Measurements from ENCODE around the gene GPR141.

The GPR141 gene

DNA sequence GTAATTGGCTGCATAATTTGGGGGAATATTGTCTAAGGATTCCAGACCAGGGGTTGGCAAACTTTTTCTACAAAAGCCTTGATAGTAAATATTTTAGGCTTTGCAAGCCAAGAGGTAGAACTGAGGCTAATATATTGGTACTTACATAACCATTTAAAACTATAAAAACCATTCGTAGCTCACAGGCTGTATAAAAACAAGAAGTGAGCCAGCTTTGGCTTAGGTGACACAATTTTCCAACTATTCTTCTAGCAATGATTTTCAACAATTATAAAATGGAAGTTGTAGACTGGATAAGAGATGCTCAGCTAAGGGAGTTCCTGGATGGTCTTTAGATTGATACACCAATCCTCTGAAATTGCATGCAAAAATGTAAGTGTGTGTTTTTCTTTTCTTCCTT, 1.4 kb downstream of the GPR141 start:
- DNase-seq (ENCODE audit: low read depth): no peak
- TF ChIP-seq, protein P1, sequence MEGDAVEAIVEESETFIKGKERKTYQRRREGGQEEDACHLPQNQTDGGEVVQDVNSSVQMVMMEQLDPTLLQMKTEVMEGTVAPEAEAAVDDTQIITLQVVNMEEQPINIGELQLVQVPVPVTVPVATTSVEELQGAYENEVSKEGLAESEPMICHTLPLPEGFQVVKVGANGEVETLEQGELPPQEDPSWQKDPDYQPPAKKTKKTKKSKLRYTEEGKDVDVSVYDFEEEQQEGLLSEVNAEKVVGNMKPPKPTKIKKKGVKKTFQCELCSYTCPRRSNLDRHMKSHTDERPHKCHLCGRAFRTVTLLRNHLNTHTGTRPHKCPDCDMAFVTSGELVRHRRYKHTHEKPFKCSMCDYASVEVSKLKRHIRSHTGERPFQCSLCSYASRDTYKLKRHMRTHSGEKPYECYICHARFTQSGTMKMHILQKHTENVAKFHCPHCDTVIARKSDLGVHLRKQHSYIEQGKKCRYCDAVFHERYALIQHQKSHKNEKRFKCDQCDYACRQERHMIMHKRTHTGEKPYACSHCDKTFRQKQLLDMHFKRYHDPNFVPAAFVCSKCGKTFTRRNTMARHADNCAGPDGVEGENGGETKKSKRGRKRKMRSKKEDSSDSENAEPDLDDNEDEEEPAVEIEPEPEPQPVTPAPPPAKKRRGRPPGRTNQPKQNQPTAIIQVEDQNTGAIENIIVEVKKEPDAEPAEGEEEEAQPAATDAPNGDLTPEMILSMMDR (IDR thresholded peaks at IDR 0.05; ENCODE audit: insufficient read depth, low read depth, low read length, missing control alignments): no peak
- H3K4me3 ChIP-seq (ENCODE audit: low read length): no peak overlapping the region

DNA sequence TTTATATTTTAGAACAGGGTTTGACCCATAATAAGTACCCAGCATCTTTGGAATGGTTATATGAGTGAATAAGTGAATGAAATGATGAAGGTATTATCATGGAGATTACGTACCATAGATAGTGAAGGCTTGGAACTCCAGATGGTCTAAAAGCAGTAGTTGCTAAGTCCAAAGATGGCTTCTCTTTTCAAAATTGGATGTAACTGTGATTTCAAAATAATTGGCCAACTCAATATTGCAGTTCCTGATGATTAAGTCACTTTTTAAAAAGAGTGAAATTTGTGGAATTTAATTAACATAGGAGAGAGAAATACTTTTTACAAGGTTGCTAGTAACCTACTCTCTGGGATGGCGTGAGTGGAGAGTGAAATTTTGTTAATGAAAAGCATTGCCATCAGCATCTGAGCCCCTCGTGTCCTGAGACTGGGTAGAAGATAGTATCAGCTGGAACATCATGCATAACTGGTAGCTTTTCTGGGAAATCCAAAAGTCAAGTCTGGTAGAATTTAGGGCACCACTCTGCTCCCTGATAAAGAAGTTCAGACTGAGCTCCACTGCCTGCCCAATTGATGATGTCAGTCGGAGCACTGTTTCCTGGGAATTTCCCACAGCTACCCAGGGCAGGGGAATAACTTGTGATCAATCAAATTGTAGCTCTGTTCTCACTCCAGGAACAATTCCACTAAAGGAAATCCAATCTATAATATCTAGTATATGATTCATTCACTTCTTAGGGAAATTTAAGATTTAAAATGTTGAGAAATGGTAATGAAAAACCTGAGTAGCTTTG, 3.2 kb downstream of the GPR141 start:
- H3K4me3 ChIP-seq (ENCODE audit: low read length): no peak overlapping the region
- TF ChIP-seq, protein P1 (IDR thresholded peaks at IDR 0.05; ENCODE audit: insufficient read depth, low read depth, low read length, missing control alignments): no peak
- DNase-seq (ENCODE audit: low read depth): no peak

DNA sequence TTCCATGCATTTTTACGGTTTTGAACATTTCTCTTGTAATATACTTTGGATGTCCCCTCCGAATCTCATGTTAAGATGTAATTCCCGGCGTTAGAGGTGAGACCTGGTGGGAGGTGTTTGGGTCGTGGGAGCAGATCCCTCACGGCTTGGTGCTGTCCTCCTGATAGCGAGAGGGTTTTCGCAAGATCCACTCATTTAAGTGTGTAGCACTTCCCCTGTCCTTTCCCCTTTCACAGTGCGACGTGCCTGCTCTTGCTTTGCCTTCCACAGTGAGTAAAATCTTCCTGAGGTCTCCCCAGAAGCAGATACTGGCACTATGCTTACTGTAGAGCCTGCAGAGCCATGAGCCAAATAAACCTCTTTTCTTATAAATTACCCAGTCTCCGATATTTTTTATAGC, 6.6 kb downstream of the GPR141 start:
- TF ChIP-seq, protein P1 (IDR thresholded peaks at IDR 0.05; ENCODE audit: insufficient read depth, low read depth, low read length, missing control alignments): no peak
- H3K4me3 ChIP-seq (ENCODE audit: low read length): no peak overlapping the region
- DNase-seq (ENCODE audit: low read depth): no peak

DNA sequence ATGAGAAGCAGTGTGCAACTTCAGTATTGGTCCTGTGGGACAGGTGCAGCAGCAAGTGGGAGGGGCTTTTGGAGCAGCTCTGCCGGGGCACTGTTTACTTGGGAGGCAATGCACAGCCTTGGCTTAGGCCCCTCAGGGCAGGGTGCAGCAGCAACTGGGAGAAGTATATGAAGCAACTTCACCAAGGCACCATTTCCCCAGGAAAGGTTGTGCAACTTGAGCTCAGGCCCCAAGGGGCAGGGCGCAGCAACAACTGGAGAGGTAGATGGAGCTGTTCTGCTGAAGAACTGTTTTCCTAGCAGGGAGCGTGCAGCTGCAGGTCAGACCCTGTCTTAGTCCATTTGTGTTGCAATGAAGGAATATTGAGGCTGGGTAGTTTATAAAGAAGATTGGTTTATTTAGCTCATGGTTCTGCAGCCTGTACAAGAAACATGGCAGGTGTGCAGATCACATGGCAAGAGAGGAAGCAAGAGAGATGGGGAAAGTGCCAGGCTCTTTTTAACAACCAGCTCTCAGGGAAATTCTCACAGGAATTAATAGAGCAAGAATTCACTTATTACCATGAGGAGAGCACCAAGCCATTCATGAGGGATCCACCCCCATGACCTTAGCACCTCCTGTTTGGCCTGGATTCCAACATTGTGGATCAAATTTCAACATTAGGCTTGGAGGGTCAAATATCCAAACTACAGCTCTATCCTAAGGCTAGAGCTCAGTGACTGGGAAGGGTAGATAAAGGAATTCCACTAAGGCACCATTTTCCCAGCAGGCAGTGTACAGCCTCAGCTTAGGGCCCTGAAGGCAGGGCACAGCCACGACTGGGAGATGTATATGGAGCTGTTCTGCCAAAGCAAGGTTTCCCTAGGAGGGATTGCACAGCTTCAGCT, 10.9 kb downstream of the GPR141 start:
- DNase-seq (ENCODE audit: low read depth): peak; percentile 92
- TF ChIP-seq, protein P1 (IDR thresholded peaks at IDR 0.05; ENCODE audit: insufficient read depth, low read depth, low read length, missing control alignments): peak; percentile 49
- no peak overlapping the region for H3K4me3 ChIP-seq (ENCODE audit: low read length)

DNA sequence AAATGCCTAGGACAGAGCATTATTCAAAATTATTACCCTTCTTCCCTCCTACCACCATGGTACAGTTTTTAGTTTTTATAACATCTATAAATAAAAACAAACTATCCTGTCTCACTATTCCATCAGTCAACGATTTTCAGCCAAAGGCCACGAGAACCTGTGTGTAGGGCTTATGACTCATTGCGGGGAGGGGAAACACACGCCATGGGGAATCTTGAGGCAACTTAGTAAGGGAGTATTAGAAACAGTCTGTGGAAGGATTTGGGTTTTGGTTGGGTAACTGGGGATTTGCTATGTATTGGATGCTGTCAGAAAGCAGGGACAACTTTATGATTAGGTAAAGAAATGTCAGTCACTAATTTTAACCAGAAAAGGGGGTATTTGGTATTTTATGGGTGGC, 14.7 kb downstream of the GPR141 start:
- no peak overlapping the region for H3K4me3 ChIP-seq (ENCODE audit: low read length)
- TF ChIP-seq, protein P1 (IDR thresholded peaks at IDR 0.05; ENCODE audit: insufficient read depth, low read depth, low read length, missing control alignments): no peak
- no peak for DNase-seq (ENCODE audit: low read depth)

DNA sequence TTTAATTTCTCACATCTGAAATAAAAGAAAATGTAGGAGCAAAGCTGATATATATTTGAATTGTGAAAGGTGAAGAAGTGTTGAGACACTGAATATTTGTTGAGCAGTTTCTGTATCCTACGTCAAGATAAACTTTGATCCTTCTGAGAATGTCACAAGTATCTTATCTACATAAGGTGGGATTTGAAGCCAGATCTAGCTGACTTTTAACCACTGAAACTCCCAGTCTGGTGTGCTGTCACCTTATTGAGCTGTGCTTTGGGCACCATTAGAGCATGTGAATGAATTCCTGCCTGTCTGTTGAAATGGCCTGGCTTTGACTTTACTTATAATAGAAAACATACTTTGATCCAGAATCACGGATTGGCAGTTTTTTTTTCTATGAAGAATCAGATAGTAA, 15.2 kb downstream of the GPR141 start:
- TF ChIP-seq, protein P1 (IDR thresholded peaks at IDR 0.05; ENCODE audit: insufficient read depth, low read depth, low read length, missing control alignments): no peak
- DNase-seq (ENCODE audit: low read depth): no peak
- no peak overlapping the region for H3K4me3 ChIP-seq (ENCODE audit: low read length)
